ENCODE measurements around the gene VANGL2. TPM values are rescaled to one million over a fixed set of nuclear protein-coding genes. Genes with fewer than 3 reads are reported as not detected.
A peak's percentile ranks its signal among the peaks of the same experiment; 100 is the strongest.

VANGL2 gene
- total and polyA plus RNA-seq, 8 donors: 0.45 to 7.4 (median 2.8) TPM

- Histone ChIP-seq H3K36me3 (no peaks in the 10 kb centered on the region), H3K4me1 (peaks cover 0 to 17% (median 5%) of the 10 kb centered on the region in 4 donors), H3K4me3 (no peak overlapping the region), H3K27me3 (no peaks in the 10 kb centered on the region), H3K9me3 (no peaks in the 10 kb centered on the region), H3K27ac (no peak overlapping the region)
- intact Hi-C loops (cut with DNase I; ENCODE audit: low total_unique reads): no loop called here
- 84 to 92% (median 92%) methylated on average over 4 of the region's 4 CpGs for WGBS, 5 donors
- TF ChIP-seq EP300 (IDR thresholded peaks at IDR 0.05): no peak
- TF ChIP-seq POLR2AphosphoS5 (IDR thresholded peaks at IDR 0.05): no peak
- TF ChIP-seq POLR2A (IDR thresholded peaks at IDR 0.05): no peak
- no peak for TF ChIP-seq CTCF (IDR thresholded peaks at IDR 0.05)
- no peak for DNase-seq
Measured at GRCh38 chr1:160408864-160409263, 8.5 kb downstream of the VANGL2 start.

- no peak for TF ChIP-seq EP300 (IDR thresholded peaks at IDR 0.05)
- no peak for TF ChIP-seq POLR2AphosphoS5 (IDR thresholded peaks at IDR 0.05)
- no peak for TF ChIP-seq CTCF (IDR thresholded peaks at IDR 0.05)
- no peak for TF ChIP-seq POLR2A (IDR thresholded peaks at IDR 0.05)
- Histone ChIP-seq H3K9me3 (no peaks in the 10 kb centered on the region), H3K27ac (peak overlapping the region in 1 of 5 donors; percentile 29), H3K4me1 (peaks cover 0 to 17% (median 5%) of the 10 kb centered on the region in 4 donors), H3K36me3 (no peaks in the 10 kb centered on the region), H3K4me3 (no peak overlapping the region), H3K27me3 (no peaks in the 10 kb centered on the region)
- no peak for DNase-seq
- intact Hi-C loops (cut with DNase I; ENCODE audit: low total_unique reads): no loop called here
- 82 to 94% (median 88%) methylated on average over 5 of the region's 5 CpGs for WGBS, 5 donors
Measured at GRCh38 chr1:160409486-160409885, 9.1 kb downstream of the VANGL2 start.

GRCh38 chr1:160410406-160411005 lies 10.1 kb downstream of the VANGL2 start:
- peak in 1 of 2 donors; percentile 85 for DNase-seq
- peaks cover 0 to 17% (median 5%) of the 10 kb centered on the region in 4 donors for H3K4me1 ChIP-seq
- intact Hi-C loops (cut with DNase I; ENCODE audit: low total_unique reads): no loop called here
- TF ChIP-seq EP300 (IDR thresholded peaks at IDR 0.05): no peak
- no peak for TF ChIP-seq CTCF (IDR thresholded peaks at IDR 0.05)
- no peak for TF ChIP-seq POLR2AphosphoS5 (IDR thresholded peaks at IDR 0.05)
- TF ChIP-seq POLR2A (IDR thresholded peaks at IDR 0.05): no peak
- H3K4me3 ChIP-seq: no peak overlapping the region
- H3K27me3 ChIP-seq: no peaks in the 10 kb centered on the region
- H3K27ac ChIP-seq: peak overlapping the region in 1 of 5 donors; percentile 29
- H3K9me3 ChIP-seq: no peaks in the 10 kb centered on the region
- H3K36me3 ChIP-seq: peaks cover 0 to under 1% (median under 1%) of the 10 kb centered on the region in 4 donors
- WGBS, 5 donors: 51 to 69% (median 62%) methylated on average over 19 of the region's 19 CpGs

- no peaks in the 10 kb centered on the region for H3K27me3 ChIP-seq
- intact Hi-C loops (cut with DNase I; ENCODE audit: low total_unique reads): no loop called here
- 63 to 69% (median 68%) methylated on average over 6 of the region's 6 CpGs for WGBS, 5 donors
Measured at GRCh38 chr1:160411271-160412027, 11.1 kb downstream of the VANGL2 start.

More at GRCh38 chr1:160411271-160412027, 11.1 kb downstream of the VANGL2 start:
- no peak overlapping the region for H3K27ac ChIP-seq
- H3K36me3 ChIP-seq: peaks cover 0 to 10% (median 6%) of the 10 kb centered on the region in 4 donors
- peaks cover 0 to 17% (median 5%) of the 10 kb centered on the region in 4 donors for H3K4me1 ChIP-seq
- no peak for TF ChIP-seq POLR2AphosphoS5 (IDR thresholded peaks at IDR 0.05)
- no peak for TF ChIP-seq EP300 (IDR thresholded peaks at IDR 0.05)
- no peak for TF ChIP-seq CTCF (IDR thresholded peaks at IDR 0.05)
- TF ChIP-seq POLR2A (IDR thresholded peaks at IDR 0.05): no peak
- no peak overlapping the region for H3K4me3 ChIP-seq
- no peaks in the 10 kb centered on the region for H3K9me3 ChIP-seq
- peak in 1 of 2 donors; percentile 67 for DNase-seq
